CD14-positive monocyte (primary cell): ENCODE data around the gene LRP1. TPM values are rescaled to one million over a fixed set of nuclear protein-coding genes. Genes with fewer than 3 reads are reported as not detected.

Experiments used
- DNase-seq, 3 donors: peaks; one replicate each; pipeline ENCODE4 v3.0.0-alpha.2; 2011 to 2022
- H2AFZ ChIP-seq: 2 replicates; pipeline ENCODE4 v1.6.0; 2012; ENCODE audit warnings: mild to moderate bottlenecking, low read depth, low read length, inconsistent platforms; ENCODE audit not compliant: insufficient read depth, poor library complexity, severe bottlenecking
- H3K27ac ChIP-seq, 2 donors: 1 replicate in 1 of 2; 2 replicates in 1 of 2; pipeline ENCODE4 v1.5.1; 2012 to 2013; ENCODE audit warnings: low read length in 2 of 2, control low read depth in 1 of 2, inconsistent platforms in 1 of 2, low read depth in 1 of 2, mild to moderate bottlenecking in 1 of 2
- H3K27me3 ChIP-seq, 2 donors: one replicate each; pipeline versions ENCODE4 v1.6.0 to v1.6.1; 2011 to 2013; ENCODE audit warnings: low read length in 2 of 2; ENCODE audit not compliant: control insufficient read depth in 2 of 2, insufficient read depth in 2 of 2
- H3K36me3 ChIP-seq, 2 donors: replicated peaks in 1 of 2; 1 replicate in 1 of 2; 2 replicates in 1 of 2; pipeline versions ENCODE4 v1.5.1 to v1.6.1; 2012 to 2013; ENCODE audit warnings: low read length in 2 of 2, control low read depth in 1 of 2, inconsistent platforms in 1 of 2, mild to moderate bottlenecking in 1 of 2; ENCODE audit not compliant: insufficient read depth in 2 of 2, control insufficient read depth in 1 of 2
- H3K4me1 ChIP-seq, 2 donors: 1 replicate in 1 of 2; 2 replicates in 1 of 2; pipeline versions ENCODE4 v1.5.1 to v1.6.1; 2012 to 2013; ENCODE audit warnings: low read length in 2 of 2, control low read depth in 1 of 2, inconsistent platforms in 1 of 2, mild to moderate bottlenecking in 1 of 2, moderate library complexity in 1 of 2; ENCODE audit not compliant: insufficient read depth in 2 of 2, control insufficient read depth in 1 of 2
- H3K4me2 ChIP-seq: replicated peaks from 2 replicates; pipeline ENCODE3; 2012; ENCODE audit warnings: low read length, moderate library complexity, mild to moderate bottlenecking; ENCODE audit not compliant: poor library complexity, severe bottlenecking; ENCODE audit errors: extremely low read depth
- H3K4me3 ChIP-seq, 3 experiments: fragments of 200-600 bp in 1 of 3; sonication (generic) in 1 of 3; replicated peaks in 1 of 3; 1 replicate in 2 of 3; 2 replicates in 1 of 3; pipeline ENCODE4 v1.5.1; 2011 to 2013; ENCODE audit warnings: low read length in 3 of 3, mild to moderate bottlenecking in 3 of 3, control low read depth in 2 of 3, low read depth in 2 of 3, inconsistent platforms in 1 of 3, moderate library complexity in 1 of 3
- H3K79me2 ChIP-seq: 2 replicates; pipeline ENCODE4 v1.6.0; 2012; ENCODE audit warnings: mild to moderate bottlenecking, control low read depth, inconsistent platforms, low read length, moderate library complexity; ENCODE audit not compliant: insufficient read depth
- H3K9ac ChIP-seq: 2 replicates; pipeline ENCODE4 v1.6.0; 2017; ENCODE audit warnings: low read length, mild to moderate bottlenecking; ENCODE audit not compliant: insufficient read depth, poor library complexity, severe bottlenecking
- H3K9me3 ChIP-seq, 2 donors: replicated peaks in 1 of 2; 1 replicate in 1 of 2; 2 replicates in 1 of 2; pipeline versions ENCODE4 v1.5.1 to v1.6.1; 2012 to 2013; ENCODE audit warnings: low read length in 2 of 2, control low read depth in 1 of 2; ENCODE audit not compliant: control insufficient read depth in 1 of 2, insufficient read depth in 1 of 2
- H4K20me1 ChIP-seq: 2 replicates; pipeline ENCODE4 v1.6.0; 2012; ENCODE audit warnings: mild to moderate bottlenecking, low read length, control low read depth, moderate library complexity; ENCODE audit not compliant: insufficient read depth
- H3K27ac Mint-ChIP-seq, 7 donors: one replicate each; pipeline ENCODE4 v1.8.0; 2020; ENCODE audit warnings: mild to moderate bottlenecking in 7 of 7, mixed read lengths in 7 of 7, moderate library complexity in 6 of 7, inconsistent platforms in 2 of 7
- H3K27me3 Mint-ChIP-seq, 3 donors: one replicate each; pipeline ENCODE4 v1.8.0; 2021 to 2022; ENCODE audit warnings: low read depth in 3 of 3, mild to moderate bottlenecking in 3 of 3, mixed read lengths in 3 of 3, moderate library complexity in 3 of 3, inconsistent platforms in 1 of 3
- H3K36me3 Mint-ChIP-seq, 2 donors: one replicate each; pipeline ENCODE4 v1.8.0; 2020; ENCODE audit warnings: mixed read lengths in 2 of 2, inconsistent platforms in 1 of 2, mild to moderate bottlenecking in 1 of 2
- H3K4me1 Mint-ChIP-seq: one replicate; pipeline ENCODE4 v1.8.0; 2020; ENCODE audit warnings: mild to moderate bottlenecking, mixed read lengths
- H3K4me3 Mint-ChIP-seq, 2 donors: one replicate each; pipeline ENCODE4 v1.8.0; 2020; ENCODE audit warnings: mild to moderate bottlenecking in 2 of 2, mixed read lengths in 2 of 2, moderate library complexity in 1 of 2
- H3K9me3 Mint-ChIP-seq, 7 donors: one replicate each; pipeline ENCODE4 v1.8.0; 2020 to 2022; ENCODE audit warnings: mixed read lengths in 7 of 7, mild to moderate bottlenecking in 6 of 7, moderate library complexity in 6 of 7, inconsistent platforms in 2 of 7
- WGBS: methylation state at CpG from one replicate; pipeline ENCODE4 v1.1.5; 2013; ENCODE audit warnings: missing lambda C conversion rate; ENCODE audit not compliant: insufficient coverage; 5-methylcytosine and 5-hydroxymethylcytosine counted together
- intact Hi-C, 2 donors: fragments of 100-400 bp; cut with micrococcal nuclease; formaldehyde crosslinking; loops; one replicate each; pipeline versions ENCODE4 v1.15.0 to v1.15.1; 2023
- polyA plus RNA-seq, 3 donors: library from polyadenylated mRNA; depleted of rRNA in 1 of 3; unstranded in 2 of 3; stranded (reverse) in 1 of 3; fragments of 300-500 nt in 2 of 3; fragments of >200 nt in 1 of 3; fragmentation: Illumina TruSeq in 2 of 3; gene quantifications; 1 replicate in 2 of 3; 2 replicates in 1 of 3; pipeline ENCODE4 v1.2.3, GENCODE V29; 2012 to 2021
- TF ChIP-seq, protein P1 (sequence below): fragments of 200-600 bp; IDR thresholded peaks from one replicate; pipeline ENCODE4 v1.8.0; 2022; ENCODE audit warnings: antibody characterized with exemption, mild to moderate bottlenecking

The LRP1 gene
- polyA plus RNA-seq, 3 donors = 5.5 to 246 (median 10.5) TPM

- Mint-ChIP-seq H3K4me3 (no peak overlapping the region), H3K27ac (no peak overlapping the region), H3K27me3 (peaks cover 3 to 11% (median 5%) of the 10 kb centered on the region in 3 donors), H3K9me3 (peaks cover 0 to 4% (median 2%) of the 10 kb centered on the region in 7 donors), H3K36me3 (peaks cover 97 to 100% of the 10 kb centered on the region in 2 donors), H3K4me1 (no peaks in the 10 kb centered on the region)
- H3K36me3 ChIP-seq = peaks cover 98 to 100% of the 10 kb centered on the region in 2 donors
- H3K4me3 ChIP-seq = no peak overlapping the region
- H3K27me3 ChIP-seq = no peaks in the 10 kb centered on the region
- intact Hi-C loops = no loop called here
- H3K4me2 ChIP-seq = no peak overlapping the region
- no peak overlapping the region for H2AFZ ChIP-seq
- H4K20me1 ChIP-seq = peaks cover 100% of the 10 kb centered on the region
- no peak overlapping the region for H3K27ac ChIP-seq
- H3K9me3 ChIP-seq = no peaks in the 10 kb centered on the region
- no peak overlapping the region for H3K9ac ChIP-seq
- DNase-seq = no peak
- H3K79me2 ChIP-seq = no peaks in the 10 kb centered on the region
- TF ChIP-seq, protein P1, sequence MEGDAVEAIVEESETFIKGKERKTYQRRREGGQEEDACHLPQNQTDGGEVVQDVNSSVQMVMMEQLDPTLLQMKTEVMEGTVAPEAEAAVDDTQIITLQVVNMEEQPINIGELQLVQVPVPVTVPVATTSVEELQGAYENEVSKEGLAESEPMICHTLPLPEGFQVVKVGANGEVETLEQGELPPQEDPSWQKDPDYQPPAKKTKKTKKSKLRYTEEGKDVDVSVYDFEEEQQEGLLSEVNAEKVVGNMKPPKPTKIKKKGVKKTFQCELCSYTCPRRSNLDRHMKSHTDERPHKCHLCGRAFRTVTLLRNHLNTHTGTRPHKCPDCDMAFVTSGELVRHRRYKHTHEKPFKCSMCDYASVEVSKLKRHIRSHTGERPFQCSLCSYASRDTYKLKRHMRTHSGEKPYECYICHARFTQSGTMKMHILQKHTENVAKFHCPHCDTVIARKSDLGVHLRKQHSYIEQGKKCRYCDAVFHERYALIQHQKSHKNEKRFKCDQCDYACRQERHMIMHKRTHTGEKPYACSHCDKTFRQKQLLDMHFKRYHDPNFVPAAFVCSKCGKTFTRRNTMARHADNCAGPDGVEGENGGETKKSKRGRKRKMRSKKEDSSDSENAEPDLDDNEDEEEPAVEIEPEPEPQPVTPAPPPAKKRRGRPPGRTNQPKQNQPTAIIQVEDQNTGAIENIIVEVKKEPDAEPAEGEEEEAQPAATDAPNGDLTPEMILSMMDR = no peak
- WGBS = over 99% methylated on average over 15 of the region's 23 CpGs
- no peaks in the 10 kb centered on the region for H3K4me1 ChIP-seq
Observed at GRCh38 chr12:57190821-57191220, 62.5 kb downstream of the LRP1 start.

DNA sequence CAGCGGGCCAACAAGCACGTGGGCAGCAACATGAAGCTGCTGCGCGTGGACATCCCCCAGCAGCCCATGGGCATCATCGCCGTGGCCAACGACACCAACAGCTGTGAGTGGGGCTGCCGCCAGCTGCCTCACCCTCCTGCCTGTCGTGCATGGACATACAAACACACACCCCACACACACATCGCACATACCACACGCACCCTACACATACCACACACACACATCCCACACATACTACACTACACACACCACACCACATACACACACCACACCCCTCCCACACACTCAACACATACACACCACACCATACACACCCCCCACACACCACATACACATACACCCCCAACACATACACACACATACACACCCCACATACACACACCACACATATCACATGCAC is 63.1 kb downstream of the LRP1 start:
- Histone ChIP-seq H3K27me3 (no peaks in the 10 kb centered on the region), H3K79me2 (no peaks in the 10 kb centered on the region), H3K9me3 (no peaks in the 10 kb centered on the region), H3K36me3 (peaks cover 98 to 100% of the 10 kb centered on the region in 2 donors), H3K4me2 (no peak overlapping the region), H3K4me1 (no peaks in the 10 kb centered on the region), H4K20me1 (peaks cover 100% of the 10 kb centered on the region), H3K9ac (no peak overlapping the region), H3K27ac (no peak overlapping the region), H2AFZ (no peak overlapping the region), H3K4me3 (no peak overlapping the region)
- WGBS = 97% methylated on average over 11 of the region's 11 CpGs
- Mint-ChIP-seq H3K9me3 (peaks cover 0 to 4% (median 2%) of the 10 kb centered on the region in 7 donors), H3K4me3 (no peak overlapping the region), H3K27me3 (peaks cover 3 to 11% (median 5%) of the 10 kb centered on the region in 3 donors), H3K4me1 (no peaks in the 10 kb centered on the region), H3K27ac (no peak overlapping the region), H3K36me3 (peaks cover 97 to 100% of the 10 kb centered on the region in 2 donors)
- intact Hi-C loops = no loop called here
- TF ChIP-seq, protein P1 = no peak
- no peak for DNase-seq
